Activated CD8-positive, alpha-beta memory T cell treated with anti-CD3 and anti-CD28 coated beads, Interleukin-2, amount 50 U/mL, for 4 hours (primary cell): ENCODE data around the gene SEPTIN8.
A peak's percentile ranks its signal among the peaks of the same experiment; 100 is the strongest.

ENCODE experiments used
- DNase-seq: peaks from one replicate; pipeline ENCODE4 v3.0.0-alpha.2; 2020

The SEPTIN8 gene

DNA sequence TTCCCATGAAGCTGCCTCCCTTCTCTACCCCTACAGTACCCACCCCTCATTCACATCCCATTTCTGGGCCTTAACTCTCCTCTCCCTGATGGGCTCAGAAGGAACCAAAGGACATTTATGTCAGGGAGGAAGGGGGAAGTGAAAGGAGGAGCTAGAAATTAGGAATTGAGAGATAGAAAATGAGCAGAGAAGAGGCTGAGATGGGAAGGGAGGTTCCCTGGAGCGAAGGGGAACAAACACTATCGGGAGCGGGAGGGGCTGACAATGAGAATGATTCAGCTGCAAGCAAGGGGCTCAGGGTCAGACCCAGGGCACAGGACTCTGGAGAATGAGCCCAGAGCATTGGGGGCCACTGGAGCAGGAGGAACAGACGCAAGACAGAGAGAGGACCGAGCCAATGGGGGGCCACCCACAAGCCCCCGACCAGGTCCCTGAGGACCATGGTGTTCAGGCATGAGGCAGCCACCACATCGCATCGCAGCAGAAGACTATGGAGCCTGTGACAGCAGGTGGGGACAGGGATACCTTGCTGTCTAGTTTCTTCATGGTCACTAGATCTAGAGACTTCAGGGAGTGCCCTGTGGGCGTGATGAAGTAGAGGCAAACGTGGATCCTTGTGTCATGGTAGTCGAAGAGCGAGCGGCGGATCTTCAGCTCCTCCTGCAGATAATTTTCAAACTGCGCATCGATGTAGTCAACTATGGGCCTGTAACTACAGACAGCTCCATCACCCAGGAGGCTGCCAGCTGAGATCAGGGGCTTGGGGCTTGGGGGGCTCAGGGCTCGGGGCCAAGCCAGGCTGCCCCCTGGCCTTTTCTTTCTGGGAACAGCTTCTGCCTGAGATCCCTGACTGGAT is 13.6 kb downstream of the SEPTIN8 start:
- DNase-seq, result no peak

GRCh38 chr5:132762246-132763000 is 14.6 kb downstream of the SEPTIN8 start:
- DNase-seq, result no peak

GRCh38 chr5:132761321-132762240 is 15.5 kb downstream of the SEPTIN8 start:
- DNase-seq, result no peak

DNA sequence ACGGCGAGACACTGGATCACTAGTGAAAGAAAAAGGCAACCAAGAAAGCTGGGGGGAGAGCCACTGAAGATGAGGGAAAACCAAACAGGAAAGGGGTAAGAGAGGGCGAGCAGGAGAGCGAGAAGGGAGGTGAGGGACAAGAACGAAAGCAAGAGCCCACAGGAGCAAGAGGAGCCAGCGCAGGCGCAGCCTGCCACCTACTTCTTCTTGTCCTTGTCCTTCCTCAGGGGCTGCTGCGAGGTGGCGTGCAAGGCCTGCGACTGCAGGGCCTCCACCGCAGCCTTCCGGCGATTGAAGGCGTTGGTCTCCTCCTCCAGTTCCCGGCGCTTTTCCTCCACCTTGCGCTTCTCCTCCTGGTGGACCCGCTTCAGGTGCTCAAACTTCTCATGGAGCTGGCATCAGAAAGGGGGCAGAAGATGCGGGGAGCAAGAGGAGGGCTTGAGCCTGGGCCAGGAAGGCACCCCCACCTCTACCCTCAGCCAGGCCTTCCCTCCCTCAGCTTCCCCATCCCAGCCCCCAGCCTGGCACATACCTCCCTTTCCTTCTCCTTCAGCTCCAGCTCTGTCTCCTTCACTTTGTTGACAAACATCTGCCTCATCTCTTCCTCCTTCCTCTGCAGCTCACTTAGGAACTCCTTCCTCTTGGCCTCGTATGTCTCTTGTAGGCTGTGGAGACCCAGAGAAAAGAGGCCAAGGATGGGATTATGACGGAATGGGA is 16.3 kb downstream of the SEPTIN8 start:
- no peak for DNase-seq

DNA sequence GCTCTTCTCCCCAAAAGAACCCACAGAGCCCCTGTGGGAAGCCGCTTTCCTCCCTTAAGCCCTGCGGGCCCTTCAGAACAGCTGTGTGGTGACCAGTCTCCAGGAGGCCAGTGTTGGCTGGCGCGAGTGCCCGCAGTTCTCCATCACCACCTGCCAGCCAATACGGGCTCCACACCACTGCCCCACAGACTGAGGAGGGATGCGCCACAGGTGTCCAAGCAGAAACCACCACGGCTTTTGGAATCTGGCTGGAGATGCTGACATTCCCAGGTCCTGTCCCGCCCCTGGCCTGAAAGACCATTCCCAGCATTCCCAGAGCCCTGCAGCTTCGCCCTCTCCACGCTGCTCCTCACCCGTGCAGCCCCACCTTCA is 17.0 kb downstream of the SEPTIN8 start:
- no peak for DNase-seq

DNA sequence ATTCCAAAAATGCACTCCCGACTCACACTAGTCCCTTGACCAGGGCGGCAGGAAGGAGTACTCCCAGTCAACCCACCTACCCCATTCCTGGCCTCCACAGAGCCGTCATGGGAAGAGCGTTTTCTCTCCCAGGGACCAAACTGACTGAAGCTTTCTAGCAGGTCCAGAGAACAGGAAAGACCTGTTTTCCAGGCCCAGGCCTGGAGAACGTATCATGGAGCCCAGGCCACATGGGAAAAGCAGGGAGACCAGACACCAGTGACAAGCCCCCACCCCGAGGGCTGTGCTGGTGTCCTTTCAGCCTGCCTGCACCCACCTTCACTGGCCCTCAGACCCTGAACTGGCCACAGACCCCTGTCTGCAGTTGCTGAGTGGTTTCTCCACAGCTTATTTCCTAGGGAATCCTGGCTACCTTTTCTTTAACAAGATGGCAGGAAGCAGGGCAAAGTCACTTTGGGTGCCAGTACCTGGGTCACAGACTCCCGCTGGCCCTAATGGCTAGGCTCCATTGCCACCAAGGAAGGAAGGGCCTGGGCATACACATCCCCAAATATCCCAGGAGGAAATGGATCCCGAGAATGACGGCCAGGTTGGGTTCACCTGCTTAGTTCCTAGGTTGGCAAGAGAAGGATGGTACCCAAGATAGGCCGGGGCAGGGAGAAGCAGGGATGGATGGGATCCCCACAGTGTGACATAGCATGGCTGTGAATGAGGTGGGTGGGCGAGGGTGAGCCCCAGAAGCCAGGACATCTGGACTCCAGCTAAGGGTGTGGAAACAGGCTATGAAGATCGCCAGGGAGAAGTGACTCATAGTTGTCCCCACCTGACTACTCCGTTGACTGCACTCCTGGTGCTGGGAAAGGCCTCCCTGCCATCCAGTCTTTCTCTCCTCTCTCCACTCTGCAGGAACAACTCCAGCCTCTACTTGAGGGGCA is 17.7 kb downstream of the SEPTIN8 start:
- no peak for DNase-seq

- DNase-seq, result no peak
Observed at GRCh38 chr5:132758451-132758850, 18.6 kb downstream of the SEPTIN8 start.

DNA sequence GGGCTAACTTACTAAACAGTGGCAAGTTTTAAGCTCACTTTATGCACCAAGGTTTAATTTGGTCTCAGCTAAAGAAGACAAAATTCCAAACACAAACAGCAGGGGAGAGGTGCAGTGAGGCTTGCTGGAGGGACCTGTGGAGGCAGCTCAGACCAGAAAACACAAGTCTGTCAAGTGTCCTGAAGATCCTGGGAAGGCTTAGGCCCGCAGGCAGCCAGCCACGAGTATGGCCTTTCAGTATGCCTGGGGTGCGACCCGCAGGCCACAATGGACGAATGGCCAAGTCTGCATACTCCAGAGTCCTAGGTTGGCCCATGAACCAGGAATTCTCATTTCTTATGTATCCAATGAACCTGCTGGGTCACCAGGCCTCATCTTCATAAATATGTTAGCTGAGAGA is 20.5 kb downstream of the SEPTIN8 start:
- DNase-seq, result no peak

DNA sequence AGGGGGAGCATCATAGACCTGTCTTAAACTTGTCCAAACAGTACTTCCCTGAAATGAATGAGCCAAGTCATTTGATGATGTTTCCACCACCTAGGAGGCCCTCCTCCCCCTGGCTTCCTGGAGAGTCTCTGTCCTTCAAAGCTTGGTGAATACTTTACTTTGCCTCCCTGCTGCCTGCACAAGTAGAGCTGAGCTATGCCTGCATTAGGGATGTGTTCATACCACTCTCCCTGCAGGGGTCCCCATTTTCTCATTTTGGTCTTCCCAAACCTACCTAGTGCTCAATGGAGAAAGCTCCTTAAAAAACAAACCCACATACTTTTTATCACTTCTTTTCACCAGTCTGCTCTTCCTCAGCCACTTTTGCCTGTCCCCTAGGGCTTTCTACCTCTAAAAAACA is 22.1 kb downstream of the SEPTIN8 start:
- no peak for DNase-seq

DNA sequence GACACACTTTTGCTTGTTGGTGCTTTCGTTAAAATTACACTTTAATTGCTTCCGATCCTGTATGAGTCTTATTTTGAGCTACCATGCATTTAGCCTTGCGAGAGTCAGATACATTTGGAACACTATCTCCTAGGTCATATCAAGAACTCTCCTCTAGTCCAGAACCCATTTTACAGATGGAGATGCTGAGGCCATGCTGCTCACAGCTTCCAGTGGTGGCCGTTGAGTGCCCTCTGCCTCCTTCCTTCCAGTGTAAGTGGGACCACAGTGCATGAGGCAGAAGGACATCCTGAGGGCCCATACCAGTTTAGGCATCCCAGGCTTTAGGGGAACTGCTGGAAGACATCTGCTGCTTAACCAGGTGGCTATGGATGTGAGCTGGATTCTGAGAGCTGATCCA is 22.9 kb downstream of the SEPTIN8 start:
- no peak for DNase-seq

DNA sequence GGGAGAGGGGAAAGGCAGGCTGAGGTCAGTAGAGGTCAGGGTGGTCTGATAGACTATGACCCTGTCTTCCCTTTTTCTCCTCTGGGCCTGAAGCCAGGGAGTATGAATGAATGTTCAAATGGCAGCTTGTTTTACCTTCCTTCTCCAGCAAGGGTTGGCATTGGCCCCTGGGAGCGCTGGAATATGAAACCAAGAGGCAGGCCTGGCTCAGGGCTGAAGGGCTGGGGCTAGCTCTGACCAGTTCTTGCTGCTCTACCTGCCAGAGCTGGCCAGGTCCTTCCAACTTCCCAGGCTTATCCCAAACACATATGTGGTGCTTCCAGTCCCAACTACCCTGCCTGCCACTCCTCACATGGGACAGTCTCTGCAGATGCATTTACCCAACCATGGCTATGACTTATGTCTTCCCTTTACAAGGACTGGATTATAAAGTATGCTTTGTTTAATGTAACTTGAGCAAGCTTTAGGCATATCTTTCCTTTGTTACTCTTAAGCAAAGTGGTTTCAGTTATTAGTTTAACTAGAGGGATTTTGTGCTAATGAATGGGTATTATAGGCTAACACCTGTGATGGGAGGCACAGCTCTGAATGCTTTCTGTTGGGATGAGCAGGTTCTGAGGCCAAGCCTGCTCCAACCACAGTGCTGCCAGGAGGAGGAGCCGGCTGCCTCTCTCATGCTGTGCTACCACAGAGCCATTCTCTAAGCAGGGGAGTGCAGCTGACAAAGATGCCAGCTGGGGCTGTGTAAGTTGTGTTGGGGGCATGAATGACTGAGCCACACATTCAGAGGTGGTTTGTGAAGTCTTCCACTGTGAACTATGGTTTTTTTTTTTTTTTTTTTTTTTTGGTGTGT is 23.7 kb downstream of the SEPTIN8 start:
- no peak for DNase-seq

- DNase-seq, result no peak
Observed at GRCh38 chr5:132752581-132753125, 24.4 kb downstream of the SEPTIN8 start.

DNA sequence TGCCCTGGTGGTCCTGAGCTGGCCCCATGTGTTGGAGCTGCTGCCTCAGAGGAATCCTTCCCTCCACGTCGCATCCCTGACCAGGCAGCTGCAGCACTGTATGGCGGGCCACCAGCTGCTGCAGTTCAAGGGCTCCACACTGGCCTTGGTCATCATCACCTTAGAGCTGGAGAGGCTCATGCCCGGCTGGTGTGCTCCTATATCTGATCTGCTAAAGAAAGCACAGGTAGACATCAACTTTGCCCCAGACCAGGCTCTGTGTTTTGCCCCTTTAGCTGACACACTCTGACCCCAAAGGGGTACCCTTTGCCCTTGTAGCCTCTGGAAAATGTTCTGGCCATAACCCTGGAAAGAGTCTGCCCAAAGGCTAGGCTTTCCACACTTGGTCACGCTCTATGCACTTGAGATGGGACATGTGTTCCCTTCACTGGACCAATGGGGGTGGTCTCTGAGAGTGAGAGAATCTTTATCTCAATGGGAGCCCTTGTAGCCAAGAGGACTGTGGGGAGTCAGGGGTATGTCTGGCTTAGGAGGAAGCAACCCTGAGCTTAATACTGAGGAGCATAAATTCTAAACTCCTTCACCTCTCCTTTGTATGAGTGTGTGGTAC is 25.0 kb downstream of the SEPTIN8 start:
- no peak for DNase-seq

GRCh38 chr5:132751444-132751843 is 25.6 kb downstream of the SEPTIN8 start:
- no peak for DNase-seq

DNA sequence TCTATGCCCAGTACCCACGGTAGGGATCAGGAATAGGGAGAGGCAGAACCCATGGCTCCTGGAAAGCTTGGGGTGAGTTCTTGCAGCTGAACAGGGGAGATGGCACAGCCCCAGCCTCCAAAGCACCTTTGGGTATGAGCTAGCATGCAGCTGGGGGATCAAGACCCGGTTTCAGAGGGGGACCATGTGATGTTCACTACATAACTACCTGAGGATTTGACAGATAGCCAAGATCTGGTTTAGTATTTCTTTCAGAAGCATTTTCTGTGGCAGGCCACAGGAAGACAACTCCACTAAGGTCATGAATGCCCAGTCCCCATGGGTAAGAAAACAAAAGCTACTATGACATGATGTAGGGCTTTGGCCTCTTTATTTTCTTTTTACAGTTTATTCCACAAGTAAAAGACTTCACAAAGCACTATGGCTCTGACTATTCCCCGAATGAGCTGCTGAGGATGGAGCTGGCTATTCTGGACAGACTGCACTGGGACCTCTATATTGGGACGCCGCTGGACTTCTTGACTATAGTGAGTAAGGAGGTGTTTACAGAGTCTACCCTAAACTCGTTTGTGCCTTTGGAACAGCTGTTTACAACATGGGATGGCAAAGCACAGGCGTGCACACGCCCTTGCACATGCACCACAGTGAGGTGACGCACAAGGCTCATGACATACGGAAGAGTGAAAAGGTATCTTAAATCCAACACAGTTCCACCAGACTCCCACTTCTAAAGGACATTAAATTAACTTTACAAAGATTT is 26.4 kb downstream of the SEPTIN8 start:
- DNase-seq, result no peak

- no peak for DNase-seq
Observed at GRCh38 chr5:132749506-132749905, 27.5 kb downstream of the SEPTIN8 start.

- DNase-seq, result no peak
Observed at GRCh38 chr5:132748522-132749000, 28.5 kb downstream of the SEPTIN8 start.

DNA sequence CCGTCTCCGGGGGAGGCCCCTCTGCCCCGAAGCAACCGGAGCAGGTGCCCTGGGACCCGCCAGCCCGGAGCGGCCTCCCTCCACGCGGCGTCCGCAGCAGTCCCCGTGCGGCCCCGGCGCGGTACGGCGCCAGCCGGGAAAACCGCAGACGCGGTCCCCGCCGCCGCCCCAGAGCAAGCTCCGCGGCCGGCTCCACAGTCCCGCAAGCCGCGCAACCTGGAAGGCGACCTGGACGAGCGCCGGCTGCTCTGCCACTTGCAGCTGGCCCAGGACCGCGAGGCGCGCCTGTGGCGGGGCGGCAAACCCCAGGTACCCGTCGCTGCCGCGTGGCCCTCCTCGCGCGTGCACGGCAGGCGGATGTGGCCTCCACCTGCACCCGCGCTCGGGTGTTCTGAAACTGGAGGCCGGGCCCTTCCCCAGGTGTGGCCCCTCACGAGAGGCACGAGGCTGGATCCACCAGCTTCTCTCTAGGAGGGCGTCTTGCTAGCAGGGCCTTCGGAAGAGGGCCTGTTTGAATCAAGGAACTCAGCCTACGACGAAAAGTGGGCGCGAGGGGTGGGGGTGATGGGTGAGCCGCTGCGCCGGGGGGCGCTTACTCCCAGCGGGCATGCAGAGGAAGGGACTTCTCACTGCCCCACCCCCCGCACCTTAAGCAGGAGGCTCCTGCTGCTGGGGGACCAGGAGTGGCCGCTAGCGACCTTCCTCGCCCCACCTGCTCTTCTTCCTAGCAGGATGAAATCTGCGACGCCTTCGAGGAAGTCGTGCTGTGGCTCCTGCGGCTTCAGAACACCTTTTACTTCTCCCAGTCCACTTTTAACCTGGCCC is 29.2 kb downstream of the SEPTIN8 start:
- DNase-seq, result peak; percentile 60
